ENCODE results near the gene SLC12A6. TPM values are rescaled to one million over a fixed set of nuclear protein-coding genes. Genes with fewer than 3 reads are reported as not detected.

Gene SLC12A6
- total RNA-seq, 1 experiment from 2014 or later = 8.9 TPM

- DNase-seq = peak; percentile 95 to 96
- H3K4me3 ChIP-seq (ENCODE audit: low read depth, low read length) = peak within 1 kb of the TSS; percentile 44
- peak; percentile 88 to 93 for TF ChIP-seq CTCF (IDR thresholded peaks at IDR 0.05; ENCODE audit: insufficient read depth in 1 of 2, low read depth in 1 of 2, low read length in 1 of 2, severe bottlenecking in 1 of 2, unreplicated experiment in 1 of 2)
- peaks cover 8% of the 10 kb centered on the region; the same call in 1 of the 2 replicates for H3K4me1 ChIP-seq
- H3K4me1 Mint-ChIP-seq (ENCODE audit: low read depth, unreplicated experiment) = peaks cover 10% of the 10 kb centered on the region
- H3K9me3 Mint-ChIP-seq (ENCODE audit: unreplicated experiment) = no peaks in the 10 kb centered on the region
- H3K27me3 ChIP-seq (replicated peaks; ENCODE audit: control insufficient read depth, insufficient read depth, low read length) = no peaks in the 10 kb centered on the region
- POLR2A ChIA-PET = interaction anchor here (0.5 to 1.1 kb wide), 7 partner anchors 84 to 1195 kb away, joined by 3 to 11 read pairs (median 5); partner anchors contain the start of genes EMC7 and PGBD4
- no peaks in the 10 kb centered on the region for H3K36me3 ChIP-seq (ENCODE audit: control insufficient read depth, insufficient read depth, low read length)
- CTCF ChIA-PET = interaction anchor here (0.6 to 1.7 kb wide), 10 partner anchors 12 to 139 kb away, joined by 3 to 37 read pairs (median 3); no protein-coding TSS in a partner anchor
- no peaks in the 10 kb centered on the region for H3K9me3 ChIP-seq
- intact Hi-C loops (cut with micrococcal nuclease; ENCODE audit: unreplicated experiment) = loop anchor here (1.0 to 5.0 kb wide), 5 partner anchors 91 to 272 kb away; partner anchors contain the start of gene LPCAT4
- BruUV-seq (replicated peaks) = no TSS peak
- H3K36me3 Mint-ChIP-seq (ENCODE audit: insufficient read depth, unreplicated experiment) = peaks cover 6% of the 10 kb centered on the region
- peak within 1 kb of the TSS; percentile 87 for H3K27ac Mint-ChIP-seq (ENCODE audit: unreplicated experiment)
- peak within 1 kb of the TSS; percentile 80 for H3K4me3 Mint-ChIP-seq (ENCODE audit: unreplicated experiment)
- no peaks in the 10 kb centered on the region for H3K27me3 Mint-ChIP-seq (ENCODE audit: insufficient read depth, unreplicated experiment)
Measured at GRCh38 chr15:34209421-34210282, 127.9 kb downstream of the SLC12A6 start, which contains the start of gene KATNBL1. Gene KATNBL1 (minus strand): TSS chr15:34210096. CDS start chr15:34163676, 46,420 bp downstream.

GRCh38 chr15:34206011-34206410 is 131.6 kb downstream of the SLC12A6 start:
- no peaks in the 10 kb centered on the region for H3K36me3 ChIP-seq (ENCODE audit: control insufficient read depth, insufficient read depth, low read length)
- TF ChIP-seq CTCF (IDR thresholded peaks at IDR 0.05; ENCODE audit: insufficient read depth in 1 of 2, low read depth in 1 of 2, low read length in 1 of 2, severe bottlenecking in 1 of 2, unreplicated experiment in 1 of 2) = no peak
- H3K4me3 ChIP-seq (ENCODE audit: low read depth, low read length) = no peak overlapping the region
- ChIA-PET POLR2A (no interaction called here), CTCF (no interaction called here)
- no peak for DNase-seq
- intact Hi-C loops (cut with micrococcal nuclease; ENCODE audit: unreplicated experiment) = no loop called here
- Mint-ChIP-seq H3K4me1 (ENCODE audit: low read depth, unreplicated experiment) (peaks cover 10% of the 10 kb centered on the region), H3K9me3 (ENCODE audit: unreplicated experiment) (no peaks in the 10 kb centered on the region), H3K27ac (ENCODE audit: unreplicated experiment) (no peak overlapping the region), H3K36me3 (ENCODE audit: insufficient read depth, unreplicated experiment) (peaks cover 6% of the 10 kb centered on the region), H3K4me3 (ENCODE audit: unreplicated experiment) (no peak overlapping the region), H3K27me3 (ENCODE audit: insufficient read depth, unreplicated experiment) (no peaks in the 10 kb centered on the region)
- H3K27me3 ChIP-seq (replicated peaks; ENCODE audit: control insufficient read depth, insufficient read depth, low read length) = no peaks in the 10 kb centered on the region
- no TSS peak for BruUV-seq (replicated peaks)
- peaks cover 8% of the 10 kb centered on the region; the same call in 1 of the 2 replicates for H3K4me1 ChIP-seq
- H3K9me3 ChIP-seq = no peaks in the 10 kb centered on the region

- intact Hi-C loops (cut with micrococcal nuclease; ENCODE audit: unreplicated experiment) = no loop called here
- Histone ChIP-seq H3K27me3 (replicated peaks; ENCODE audit: control insufficient read depth, insufficient read depth, low read length) (no peaks in the 10 kb centered on the region), H3K4me3 (ENCODE audit: low read depth, low read length) (no peak overlapping the region), H3K36me3 (ENCODE audit: control insufficient read depth, insufficient read depth, low read length) (no peaks in the 10 kb centered on the region), H3K9me3 (no peaks in the 10 kb centered on the region), H3K4me1 (peaks cover 8% of the 10 kb centered on the region; the same call in 1 of the 2 replicates)
- Mint-ChIP-seq H3K4me3 (ENCODE audit: unreplicated experiment) (no peak overlapping the region), H3K36me3 (ENCODE audit: insufficient read depth, unreplicated experiment) (peaks cover 6% of the 10 kb centered on the region), H3K9me3 (ENCODE audit: unreplicated experiment) (no peaks in the 10 kb centered on the region), H3K27me3 (ENCODE audit: insufficient read depth, unreplicated experiment) (no peaks in the 10 kb centered on the region), H3K27ac (ENCODE audit: unreplicated experiment) (no peak overlapping the region), H3K4me1 (ENCODE audit: low read depth, unreplicated experiment) (peaks cover 11% of the 10 kb centered on the region)
- TF ChIP-seq CTCF (IDR thresholded peaks at IDR 0.05; ENCODE audit: insufficient read depth in 1 of 2, low read depth in 1 of 2, low read length in 1 of 2, severe bottlenecking in 1 of 2, unreplicated experiment in 1 of 2) = no peak
- CTCF ChIA-PET = no interaction called here
- BruUV-seq (replicated peaks) = no TSS peak
- DNase-seq = no peak
- POLR2A ChIA-PET = no interaction called here
Measured at GRCh38 chr15:34203936-34204335, 133.6 kb downstream of the SLC12A6 start.

Data from Caco-2 (cell line).